PFSK-1 (cell line): ENCODE data around the gene WDR45.

ENCODE experiments used
- FOXP2 ChIP-seq: optimal IDR thresholded peaks from 2 replicates; pipeline ENCODE3; 2011; ENCODE audit warnings: borderline replicate concordance, control low read depth, inconsistent platforms; ENCODE audit not compliant: insufficient read depth; ENCODE audit errors: extremely low read length, extremely low read depth
- POLR2AphosphoS5 ChIP-seq: IDR thresholded peaks from 2 replicates; pipeline ENCODE4 v1.6.1; 2012; ENCODE audit warnings: low read depth, mild to moderate bottlenecking, control low read depth, low read length, moderate library complexity
- TAF1 ChIP-seq: IDR thresholded peaks from 2 replicates; pipeline ENCODE4 v1.6.1; 2012; ENCODE audit warnings: low read length, control low read depth, borderline replicate concordance; ENCODE audit not compliant: insufficient read depth
- TF ChIP-seq, protein P1 (sequence below), 2 experiments: IDR thresholded peaks; 2 replicates each; pipeline versions ENCODE4 v1.6.1 to v1.8.0; 2011 to 2012; ENCODE audit warnings: low read depth in 2 of 2, low read length in 2 of 2, control low read depth in 1 of 2, inconsistent platforms in 1 of 2, mild to moderate bottlenecking in 1 of 2, moderate library complexity in 1 of 2; ENCODE audit not compliant: insufficient read depth in 1 of 2

DNA sequence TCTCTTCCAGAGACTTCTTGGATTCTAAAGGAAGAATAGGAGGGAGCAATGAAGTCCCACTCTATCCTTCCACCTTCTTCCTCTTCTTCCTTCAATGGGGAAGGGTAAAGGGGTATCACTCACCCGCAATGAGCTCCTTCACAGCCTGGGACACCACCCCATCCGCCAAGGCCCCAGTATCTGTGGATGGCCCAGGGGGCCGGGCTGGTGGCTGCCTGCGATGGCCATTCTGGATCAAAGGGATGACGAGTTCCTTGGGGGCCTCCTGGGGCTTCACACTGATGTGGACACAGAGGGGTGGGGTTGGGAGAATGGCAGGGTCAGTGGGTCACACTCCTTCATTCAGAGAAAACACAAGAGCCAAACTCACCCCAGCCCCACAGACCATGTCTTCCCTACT lies 42.8 kb upstream of the WDR45 start:
- TF ChIP-seq, protein P1, sequence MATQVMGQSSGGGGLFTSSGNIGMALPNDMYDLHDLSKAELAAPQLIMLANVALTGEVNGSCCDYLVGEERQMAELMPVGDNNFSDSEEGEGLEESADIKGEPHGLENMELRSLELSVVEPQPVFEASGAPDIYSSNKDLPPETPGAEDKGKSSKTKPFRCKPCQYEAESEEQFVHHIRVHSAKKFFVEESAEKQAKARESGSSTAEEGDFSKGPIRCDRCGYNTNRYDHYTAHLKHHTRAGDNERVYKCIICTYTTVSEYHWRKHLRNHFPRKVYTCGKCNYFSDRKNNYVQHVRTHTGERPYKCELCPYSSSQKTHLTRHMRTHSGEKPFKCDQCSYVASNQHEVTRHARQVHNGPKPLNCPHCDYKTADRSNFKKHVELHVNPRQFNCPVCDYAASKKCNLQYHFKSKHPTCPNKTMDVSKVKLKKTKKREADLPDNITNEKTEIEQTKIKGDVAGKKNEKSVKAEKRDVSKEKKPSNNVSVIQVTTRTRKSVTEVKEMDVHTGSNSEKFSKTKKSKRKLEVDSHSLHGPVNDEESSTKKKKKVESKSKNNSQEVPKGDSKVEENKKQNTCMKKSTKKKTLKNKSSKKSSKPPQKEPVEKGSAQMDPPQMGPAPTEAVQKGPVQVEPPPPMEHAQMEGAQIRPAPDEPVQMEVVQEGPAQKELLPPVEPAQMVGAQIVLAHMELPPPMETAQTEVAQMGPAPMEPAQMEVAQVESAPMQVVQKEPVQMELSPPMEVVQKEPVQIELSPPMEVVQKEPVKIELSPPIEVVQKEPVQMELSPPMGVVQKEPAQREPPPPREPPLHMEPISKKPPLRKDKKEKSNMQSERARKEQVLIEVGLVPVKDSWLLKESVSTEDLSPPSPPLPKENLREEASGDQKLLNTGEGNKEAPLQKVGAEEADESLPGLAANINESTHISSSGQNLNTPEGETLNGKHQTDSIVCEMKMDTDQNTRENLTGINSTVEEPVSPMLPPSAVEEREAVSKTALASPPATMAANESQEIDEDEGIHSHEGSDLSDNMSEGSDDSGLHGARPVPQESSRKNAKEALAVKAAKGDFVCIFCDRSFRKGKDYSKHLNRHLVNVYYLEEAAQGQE (IDR thresholded peaks at IDR 0.05; ENCODE audit: insufficient read depth in 1 of 2, low read depth in 2 of 2, low read length in 2 of 2), result no peak
- TF ChIP-seq POLR2AphosphoS5 (no peak), FOXP2 (no peak), TAF1 (no peak)
